Spleen (tissue), 11 donors: ENCODE results near the gene GRM1. TPM values are rescaled to one million over a fixed set of nuclear protein-coding genes. Genes with fewer than 3 reads are reported as not detected.

Source experiments
- DNase-seq: peaks from one replicate; pipeline ENCODE4 v3.0.0-alpha.2; 2020
- H3K27ac ChIP-seq, 8 donors: fragments of 200-600 bp; sonication (generic) in 7 of 8; 1 replicate in 4 of 8; 2 replicates in 4 of 8; pipeline versions ENCODE4 v1.5.0 to v1.8.0; 2016 to 2021; ENCODE audit warnings: inconsistent platforms in 4 of 8, mild to moderate bottlenecking in 4 of 8, moderate library complexity in 1 of 8
- H3K27me3 ChIP-seq, 7 donors: fragments of 200-600 bp; sonication (generic) in 6 of 7; replicated peaks in 1 of 7; 1 replicate in 4 of 7; 2 replicates in 3 of 7; pipeline versions ENCODE4 v1.5.0 to v1.8.0; 2016 to 2021; ENCODE audit warnings: inconsistent platforms in 3 of 7, mild to moderate bottlenecking in 1 of 7
- H3K36me3 ChIP-seq, 6 donors: fragments of 200-600 bp; sonication (generic) in 5 of 6; 1 replicate in 4 of 6; 2 replicates in 2 of 6; pipeline versions ENCODE4 v1.5.0 to v1.8.0; 2016 to 2021; ENCODE audit warnings: inconsistent platforms in 2 of 6
- H3K4me1 ChIP-seq, 6 donors: fragments of 200-600 bp; sonication (generic) in 5 of 6; 1 replicate in 3 of 6; 2 replicates in 3 of 6; pipeline versions ENCODE4 v1.5.0 to v1.8.0; 2016 to 2021; ENCODE audit warnings: inconsistent platforms in 3 of 6
- H3K4me3 ChIP-seq, 8 donors: fragments of 200-600 bp; sonication (generic) in 7 of 8; 1 replicate in 4 of 8; 2 replicates in 4 of 8; pipeline versions ENCODE4 v1.5.0 to v1.8.0; 2016 to 2021; ENCODE audit warnings: inconsistent platforms in 4 of 8, mild to moderate bottlenecking in 4 of 8, moderate library complexity in 2 of 8
- H3K9me3 ChIP-seq, 8 donors: fragments of 200-600 bp; sonication (generic) in 7 of 8; 1 replicate in 4 of 8; 2 replicates in 4 of 8; pipeline versions ENCODE4 v1.5.0 to v1.8.0; 2016 to 2021; ENCODE audit warnings: inconsistent platforms in 4 of 8
- CTCF ChIP-seq, 11 experiments: fragments of 200-600 bp in 7 of 11; fragments of 450-650 bp in 4 of 11; sonication (generic) in 4 of 11; IDR thresholded peaks in 8 of 11; conservative IDR thresholded peaks in 3 of 11; 1 replicate in 7 of 11; 2 replicates in 4 of 11; pipeline versions ENCODE4 v1.4.0 to v1.8.0; 2016 to 2021; ENCODE audit warnings: antibody characterized with exemption in 11 of 11, inconsistent platforms in 4 of 11, mild to moderate bottlenecking in 1 of 11
- POLR2A ChIP-seq, 3 donors: fragments of 450-650 bp; IDR thresholded peaks; one replicate each; pipeline ENCODE4 v1.5.1; 2017; ENCODE audit warnings: antibody characterized with exemption in 3 of 3, mild to moderate bottlenecking in 1 of 3
- POLR2AphosphoS5 ChIP-seq, 3 donors: sonication (generic); formaldehyde crosslinking; IDR thresholded peaks; one replicate each; pipeline ENCODE4 v1.5.1; 2017; ENCODE audit warnings: antibody characterized with exemption in 3 of 3
- WGBS, 5 donors: extraction: QIAGEN DNeasy Blood & Tissue Kit in 3 of 5; methylation state at CpG; one replicate each; pipeline versions ENCODE4 v1.1.5 to v1.1.7; 2013 to 2018; 5-methylcytosine and 5-hydroxymethylcytosine counted together
- intact Hi-C: fragments of 100-400 bp; cut with DNase I; formaldehyde crosslinking; loops from one replicate; pipeline ENCODE4 v1.15.0; 2023; ENCODE audit warnings: low total_unique reads
- polyA plus RNA-seq, 3 donors: library from polyadenylated mRNA; stranded (reverse); fragments of 200-250 nt; gene quantifications; one replicate each; pipeline ENCODE4 v1.2.1, GENCODE V29; 2013
- total RNA-seq, 7 donors: library from RNA; depleted of rRNA in 3 of 7; stranded (reverse); fragments of >200 nt in 3 of 7; fragmentation: NEBNext Ultra II Directional in 4 of 7; extraction: Animal tissue kit (Norgen Biotek cat#: 25700) in 4 of 7; gene quantifications; one replicate each; pipeline versions ENCODE4 v1.1.0 to v1.2.1, GENCODE V29; 2016 to 2021
- donor health status: healthy with polysubstance abuse.
- donor health status: DM: no; HTN: no; CAD: no; lungs with moderate emphysema.
- donor health status: DM: no; HTN: no; CAD: no.
- donor health status: Bipolar disorder and iron deficiency.
- donor health status: healthy.
- donor health status: DM: no; HTN: no; CAD: no.
- donor health status: DM: yes; HTN: yes; CAD: no.

The GRM1 gene
- total and polyA plus RNA-seq, 10 donors, result under 0.01 to 0.19 (median 0.09) TPM; not detected in 3

GRCh38 chr6:146355521-146356100, 326.7 kb downstream of the GRM1 start:
- H3K27ac ChIP-seq, result no peak overlapping the region
- H3K9me3 ChIP-seq, result no peaks in the 10 kb centered on the region
- TF ChIP-seq POLR2A (IDR thresholded peaks at IDR 0.05) (no peak), POLR2AphosphoS5 (IDR thresholded peaks at IDR 0.05) (no peak), CTCF (IDR thresholded peaks at IDR 0.05 in 8 of 11, conservative IDR thresholded peaks at IDR 0.05 in 3 of 11) (no peak)
- H3K4me3 ChIP-seq, result no peak overlapping the region
- DNase-seq, result no peak
- H3K27me3 ChIP-seq, result no peaks in the 10 kb centered on the region
- peaks cover 0 to 7% (median 0%) of the 10 kb centered on the region in 6 donors for H3K4me1 ChIP-seq
- intact Hi-C loops, result no loop called here
- WGBS, 5 donors, result 59 to 82% (median 74%) methylated on average over 4 of the region's 4 CpGs
- no peaks in the 10 kb centered on the region for H3K36me3 ChIP-seq

GRCh38 chr6:146357578-146358430, 328.9 kb downstream of the GRM1 start:
- no peak for DNase-seq
- Histone ChIP-seq H3K27me3 (no peaks in the 10 kb centered on the region), H3K9me3 (no peaks in the 10 kb centered on the region), H3K4me3 (no peak overlapping the region), H3K27ac (peak overlapping the region in 5 of 8 donors; percentile 27 to 69 (median 58)), H3K36me3 (no peaks in the 10 kb centered on the region), H3K4me1 (peaks cover 0 to 7% (median 0%) of the 10 kb centered on the region in 6 donors)
- 45 to 57% (median 51%) methylated on average over 8 of the region's 8 CpGs for WGBS, 5 donors
- intact Hi-C loops, result no loop called here
- no peak for TF ChIP-seq POLR2A (IDR thresholded peaks at IDR 0.05)
- no peak for TF ChIP-seq CTCF (IDR thresholded peaks at IDR 0.05 in 8 of 11, conservative IDR thresholded peaks at IDR 0.05 in 3 of 11)
- no peak for TF ChIP-seq POLR2AphosphoS5 (IDR thresholded peaks at IDR 0.05)

- Histone ChIP-seq H3K27me3 (no peaks in the 10 kb centered on the region), H3K4me3 (no peak overlapping the region), H3K27ac (peak overlapping the region in 4 of 8 donors; percentile 27 to 69 (median 62)), H3K9me3 (no peaks in the 10 kb centered on the region), H3K36me3 (no peaks in the 10 kb centered on the region), H3K4me1 (peaks cover 0 to 7% (median 0%) of the 10 kb centered on the region in 6 donors)
- 67 to 86% (median 78%) methylated on average over 3 of the region's 3 CpGs for WGBS, 5 donors
- TF ChIP-seq POLR2AphosphoS5 (IDR thresholded peaks at IDR 0.05), result no peak
- TF ChIP-seq POLR2A (IDR thresholded peaks at IDR 0.05), result no peak
- TF ChIP-seq CTCF (IDR thresholded peaks at IDR 0.05 in 8 of 11, conservative IDR thresholded peaks at IDR 0.05 in 3 of 11), result no peak
- DNase-seq, result no peak
- intact Hi-C loops, result no loop called here
These were observed 329.7 kb downstream of the GRM1 start for GRCh38 chr6:146358431-146359046.

GRCh38 chr6:146359131-146359530, 330.3 kb downstream of the GRM1 start:
- no peak for DNase-seq
- Histone ChIP-seq H3K27me3 (no peaks in the 10 kb centered on the region), H3K9me3 (no peaks in the 10 kb centered on the region), H3K27ac (no peak overlapping the region), H3K4me3 (no peak overlapping the region), H3K36me3 (no peaks in the 10 kb centered on the region), H3K4me1 (peaks cover 0 to 7% (median 0%) of the 10 kb centered on the region in 6 donors)
- TF ChIP-seq POLR2AphosphoS5 (IDR thresholded peaks at IDR 0.05) (no peak), CTCF (IDR thresholded peaks at IDR 0.05 in 8 of 11, conservative IDR thresholded peaks at IDR 0.05 in 3 of 11) (no peak), POLR2A (IDR thresholded peaks at IDR 0.05) (no peak)
- intact Hi-C loops, result no loop called here
